HepG2 (cell line): Measurements from ENCODE around the gene ALDH18A1. TPM values are rescaled to one million over a fixed set of nuclear protein-coding genes. Genes with fewer than 3 reads are reported as not detected.
A peak's percentile ranks its signal among the peaks of the same experiment; 100 is the strongest.

ENCODE experiments used
- ATF1 ChIP-seq: IDR thresholded peaks from 2 replicates; pipeline ENCODE4 v1.6.1; 2016; ENCODE audit warnings: mild to moderate bottlenecking, control low read depth
- ELF4 ChIP-seq: sonication (generic); formaldehyde crosslinking; IDR thresholded peaks from 2 replicates; pipeline ENCODE4 v1.5.0; 2020; ENCODE audit warnings: missing genetic modification reagents, mild to moderate bottlenecking, moderate library complexity, borderline replicate concordance
- HMG20A ChIP-seq: IDR thresholded peaks from 2 replicates; pipeline ENCODE4 v1.6.1; 2016; ENCODE audit warnings: borderline replicate concordance
- MED1 ChIP-seq: sonication (generic); formaldehyde crosslinking; IDR thresholded peaks from 2 replicates; pipeline ENCODE4 v1.4.0; 2020; ENCODE audit warnings: missing genetic modification reagents
- MTERF4 ChIP-seq: sonication (generic); formaldehyde crosslinking; IDR thresholded peaks from 2 replicates; pipeline ENCODE4 v1.8.0; 2023; ENCODE audit warnings: mild to moderate bottlenecking, missing genetic modification reagents
- MYPOP ChIP-seq: sonication (generic); formaldehyde crosslinking; IDR thresholded peaks from 2 replicates; pipeline ENCODE4 v1.8.1; 2023; ENCODE audit warnings: mild to moderate bottlenecking, moderate library complexity, missing genetic modification reagents
- NFIC ChIP-seq: IDR thresholded peaks from 2 replicates; pipeline ENCODE4 v1.6.1; 2012; ENCODE audit warnings: mild to moderate bottlenecking, low read length, inconsistent platforms
- PAX8 ChIP-seq: sonication (generic); formaldehyde crosslinking; IDR thresholded peaks from 2 replicates; pipeline ENCODE4 v1.8.0; 2022; ENCODE audit warnings: mild to moderate bottlenecking, missing genetic modification reagents, borderline replicate concordance
- SAP130 ChIP-seq: IDR thresholded peaks from 2 replicates; pipeline ENCODE4 v1.6.1; 2016; ENCODE audit warnings: low read depth
- SOX13 ChIP-seq, 3 experiments: fragments of 450-650 bp in 1 of 3; sonication (generic) in 1 of 3; formaldehyde crosslinking in 1 of 3; IDR thresholded peaks in 2 of 3; conservative IDR thresholded peaks in 1 of 3; 2 replicates each; pipeline versions ENCODE4 v1.5.0 to v1.6.1; 2016 to 2020; ENCODE audit warnings: antibody characterized with exemption in 1 of 3, mild to moderate bottlenecking in 1 of 3, missing compliant biosample characterization in 1 of 3, missing genetic modification reagents in 1 of 3, moderate library complexity in 1 of 3
- TEAD3 ChIP-seq: optimal IDR thresholded peaks from 2 replicates; pipeline ENCODE3; 2016; ENCODE audit warnings: borderline replicate concordance
- THAP9 ChIP-seq: sonication (generic); formaldehyde crosslinking; IDR thresholded peaks from 2 replicates; pipeline ENCODE4; 2020; ENCODE audit warnings: missing genetic modification reagents, mild to moderate bottlenecking, borderline replicate concordance
- USF2 ChIP-seq, 2 experiments: sonication (generic) in 1 of 2; formaldehyde crosslinking in 1 of 2; IDR thresholded peaks; 2 replicates each; pipeline versions ENCODE4 v1.5.1 to v1.6.1; 2011 to 2020; ENCODE audit warnings: borderline replicate concordance in 1 of 2, low read depth in 1 of 2, low read length in 1 of 2, mild to moderate bottlenecking in 1 of 2, missing genetic modification reagents in 1 of 2, moderate library complexity in 1 of 2
- ZMYM2 ChIP-seq: sonication (generic); formaldehyde crosslinking; IDR thresholded peaks from 2 replicates; pipeline ENCODE4 v1.8.0; 2022; ENCODE audit warnings: mild to moderate bottlenecking, missing genetic modification reagents
- ZNF18 ChIP-seq: sonication (generic); formaldehyde crosslinking; IDR thresholded peaks from 2 replicates; pipeline ENCODE4 v1.8.0; 2022; ENCODE audit warnings: mild to moderate bottlenecking, missing genetic modification reagents; ENCODE audit not compliant: insufficient replicate concordance
- ZNF605 ChIP-seq: sonication (generic); formaldehyde crosslinking; IDR thresholded peaks from 2 replicates; pipeline ENCODE4 v1.8.0; 2022; ENCODE audit warnings: mild to moderate bottlenecking, missing genetic modification reagents
- ZNF841 ChIP-seq: sonication (generic); formaldehyde crosslinking; IDR thresholded peaks from 2 replicates; pipeline ENCODE4 v1.8.1; 2023; ENCODE audit warnings: missing genetic modification reagents, borderline replicate concordance
- polyA plus RNA-seq, 8 experiments: library from polyadenylated mRNA; depleted of rRNA in 3 of 8; stranded (reverse) in 7 of 8; unstranded in 1 of 8; fragments of >200 nt; fragmentation: Illumina TruSeq in 4 of 8; extraction: Trizol in 4 of 8; gene quantifications; 2 replicates each; pipeline versions ENCODE4 v1.2.1 to v1.2.3, GENCODE V29; 2011 to 2016; ENCODE audit warnings: low read depth in 4 of 8, missing spikeins in 1 of 8, mixed read lengths in 1 of 8; ENCODE audit not compliant: insufficient read depth in 1 of 8
- total RNA-seq, 5 experiments: library from RNA; depleted of rRNA; stranded (reverse); fragments of >200 nt; fragmentation: Illumina TruSeq; extraction: Trizol; gene quantifications; 2 replicates each; pipeline ENCODE4 v1.2.3, GENCODE V29; 2016; ENCODE audit warnings: low read depth in 1 of 5

The ALDH18A1 gene
- total and polyA plus RNA-seq, 2 of the 13 experiments (the other 11 are each of a cell fraction or from before 2014, with no cell fraction given): 180 to 263 TPM

GRCh38 chr10:95564291-95564690 lies 92.2 kb downstream of the ALDH18A1 start (continued):
- TF ChIP-seq TEAD3 (CRISPR knock-in tag): peak; percentile 96
- TF ChIP-seq ZNF841 (CRISPR knock-in tag): no peak
- TF ChIP-seq USF2 (IDR thresholded peaks at IDR 0.05; ENCODE audit: low read depth, low read length): no peak
- no peak for TF ChIP-seq USF2 (CRISPR knock-in tag; IDR thresholded peaks at IDR 0.05; ENCODE audit: borderline replicate concordance)
- peak; percentile 40; the same call in 1 of the 2 replicates for TF ChIP-seq MED1 (CRISPR knock-in tag)
- no peak for TF ChIP-seq THAP9 (CRISPR knock-in tag)
- peak; percentile 44; the same call in 1 of the 2 replicates for TF ChIP-seq ZMYM2 (CRISPR knock-in tag)
- peak; percentile 58; the same call in 1 of the 2 replicates for TF ChIP-seq ZNF605 (CRISPR knock-in tag)
- no peak for TF ChIP-seq SOX13 (IDR thresholded peaks at IDR 0.05)
- TF ChIP-seq SOX13 (CRISPR knock-in tag; conservative IDR thresholded peaks at IDR 0.05 in 1 of 2, IDR thresholded peaks at IDR 0.05 in 1 of 2): peak in 1 of 2 experiments; percentile 43; a peak in 1 of 4 replicates
- no peak for TF ChIP-seq ELF4
- 0 out of 2 replicates have a peak, but pooled peaks have one; percentile 41 for TF ChIP-seq MYPOP
- no peak for TF ChIP-seq ZNF18 (CRISPR knock-in tag)
- TF ChIP-seq NFIC: no peak
- no peak for TF ChIP-seq PAX8 (CRISPR knock-in tag)
- TF ChIP-seq ATF1 (CRISPR knock-in tag): no peak
- peak; percentile 49; the same call in 1 of the 2 replicates for TF ChIP-seq SAP130 (CRISPR knock-in tag)
- peak; percentile 47; the same call in 1 of the 2 replicates for TF ChIP-seq HMG20A (CRISPR knock-in tag)
- no peak for TF ChIP-seq MTERF4 (CRISPR knock-in tag)
